Caco-2 (cell line): ENCODE results near the gene PIEZO1. TPM values are rescaled to one million over a fixed set of nuclear protein-coding genes. Genes with fewer than 3 reads are reported as not detected.

Experiments
- BruUV-seq: library from RNA; stranded (reverse); fragments of 400-500 nt; replicated peaks from 2 replicates; lab custom pipeline; 2021; lab: Mats Ljungman, UMichigan
- CTCF ChIA-PET: fragments of 300-600 bp; sonication (Branson Sonifier 250); formaldehyde crosslinking; loops from one replicate; lab custom pipeline; 2022; ENCODE audit warnings: antibody characterized with exemption; lab: Charles Lee
- POLR2A ChIA-PET: fragments of 300-600 bp; sonication (Branson Sonifier 250); formaldehyde crosslinking; loops from one replicate; lab custom pipeline; 2022; ENCODE audit warnings: antibody characterized with exemption; lab: Charles Lee
- DNase-seq, 2 experiments: peaks; one replicate each; pipeline versions ENCODE4 v3.0.0 to v3.0.0-alpha.2; 2020 to 2022
- H3K27me3 ChIP-seq: replicated peaks from 2 replicates; pipeline ENCODE4 v1.6.0; 2011; ENCODE audit warnings: low read length; ENCODE audit not compliant: control insufficient read depth, insufficient read depth
- H3K36me3 ChIP-seq: 2 replicates; pipeline ENCODE4 v1.5.1; 2011; ENCODE audit warnings: low read length; ENCODE audit not compliant: control insufficient read depth, insufficient read depth
- H3K4me1 ChIP-seq: fragments of 250-450 bp; sonication (Bioruptor Pico); 2 replicates; pipeline ENCODE4 v1.5.1; 2020; ENCODE audit warnings: mild to moderate bottlenecking
- H3K4me3 ChIP-seq: 2 replicates; pipeline ENCODE4 v1.5.1; 2011; ENCODE audit warnings: low read depth, mild to moderate bottlenecking, control low read depth, low read length
- H3K9me3 ChIP-seq: fragments of 250-450 bp; sonication (Bioruptor Pico); 2 replicates; pipeline ENCODE4 v1.5.1; 2020; ENCODE audit warnings: mild to moderate bottlenecking, moderate library complexity
- H3K27ac Mint-ChIP-seq: one replicate; pipeline ENCODE4 v1.8.0; 2022; ENCODE audit warnings: mixed read lengths; ENCODE audit not compliant: unreplicated experiment
- H3K27me3 Mint-ChIP-seq: one replicate; pipeline ENCODE4 v1.8.0; 2022; ENCODE audit warnings: mixed read lengths; ENCODE audit not compliant: insufficient read depth, unreplicated experiment
- H3K36me3 Mint-ChIP-seq: one replicate; pipeline ENCODE4 v1.8.0; 2022; ENCODE audit warnings: mild to moderate bottlenecking, mixed read lengths; ENCODE audit not compliant: insufficient read depth, unreplicated experiment
- H3K4me1 Mint-ChIP-seq: one replicate; pipeline ENCODE4 v1.8.0; 2022; ENCODE audit warnings: low read depth, mixed read lengths; ENCODE audit not compliant: unreplicated experiment
- H3K4me3 Mint-ChIP-seq: one replicate; pipeline ENCODE4 v1.8.0; 2022; ENCODE audit warnings: mild to moderate bottlenecking, moderate library complexity, mixed read lengths; ENCODE audit not compliant: unreplicated experiment
- H3K9me3 Mint-ChIP-seq: one replicate; pipeline ENCODE4 v1.8.0; 2022; ENCODE audit warnings: mixed read lengths; ENCODE audit not compliant: unreplicated experiment
- CTCF ChIP-seq, 2 experiments: fragments of 200-600 bp in 1 of 2; IDR thresholded peaks; 1 replicate in 1 of 2; 2 replicates in 1 of 2; pipeline versions ENCODE4 v1.5.1 to v1.8.0; 2011 to 2022; ENCODE audit warnings: antibody characterized with exemption in 1 of 2, control low read depth in 1 of 2, inconsistent platforms in 1 of 2, low read depth in 1 of 2, low read length in 1 of 2, mild to moderate bottlenecking in 1 of 2, moderate library complexity in 1 of 2; ENCODE audit not compliant: insufficient read depth in 1 of 2, severe bottlenecking in 1 of 2, unreplicated experiment in 1 of 2
- intact Hi-C: fragments of 100-400 bp; cut with micrococcal nuclease; formaldehyde crosslinking; loops from one replicate; pipeline ENCODE4 v1.10.0; 2022; ENCODE audit not compliant: unreplicated experiment
- total RNA-seq: library from RNA; stranded (reverse); gene quantifications from 2 replicates; pipeline ENCODE4 v1.2.3, GENCODE V29; 2022

PIEZO1 gene
- total RNA-seq, 1 experiment from 2014 or later: 248 TPM

GRCh38 chr16:88719267-88719932 is 65.6 kb downstream of the PIEZO1 start:
- Mint-ChIP-seq H3K36me3 (peaks cover 95% of the 10 kb centered on the region), H3K9me3 (no peaks in the 10 kb centered on the region), H3K27ac (no peak overlapping the region), H3K4me1 (no peaks in the 10 kb centered on the region), H3K27me3 (no peaks in the 10 kb centered on the region), H3K4me3 (no peak overlapping the region)
- intact Hi-C loops: no loop called here
- ChIA-PET CTCF (no interaction called here), POLR2A (no interaction called here)
- DNase-seq: no peak
- TF ChIP-seq CTCF (IDR thresholded peaks at IDR 0.05; ENCODE audit: insufficient read depth in 1 of 2, low read depth in 1 of 2, low read length in 1 of 2, severe bottlenecking in 1 of 2, unreplicated experiment in 1 of 2): no peak
- Histone ChIP-seq H3K27me3 (no peaks in the 10 kb centered on the region), H3K36me3 (peaks cover 5% of the 10 kb centered on the region; the same call in 1 of the 2 replicates), H3K4me3 (no peak overlapping the region), H3K4me1 (no peaks in the 10 kb centered on the region), H3K9me3 (no peaks in the 10 kb centered on the region)
- no TSS peak for BruUV-seq

- TSS peak; percentile 5 for BruUV-seq
- CTCF ChIA-PET: interaction anchor here (0.6 kb wide), 1 partner anchor 76 kb away, joined by 4 read pairs; no protein-coding TSS in a partner anchor
Measured at GRCh38 chr16:88718178-88718577, 66.8 kb downstream of the PIEZO1 start.

GRCh38 chr16:88716601-88717001 is 68.4 kb downstream of the PIEZO1 start:
- POLR2A ChIA-PET: no interaction called here
- no peaks in the 10 kb centered on the region for H3K27me3 Mint-ChIP-seq
- TF ChIP-seq CTCF (IDR thresholded peaks at IDR 0.05; ENCODE audit: insufficient read depth in 1 of 2, low read depth in 1 of 2, low read length in 1 of 2, severe bottlenecking in 1 of 2, unreplicated experiment in 1 of 2): no peak
- no peak overlapping the region for H3K4me3 Mint-ChIP-seq
- no peak overlapping the region for H3K27ac Mint-ChIP-seq
- intact Hi-C loops: no loop called here
- H3K4me3 ChIP-seq: no peak overlapping the region
- no peaks in the 10 kb centered on the region for H3K9me3 ChIP-seq
- peaks cover 3% of the 10 kb centered on the region; the same call in 1 of the 2 replicates for H3K36me3 ChIP-seq
- DNase-seq: no peak
- no peaks in the 10 kb centered on the region for H3K4me1 Mint-ChIP-seq
- no peaks in the 10 kb centered on the region for H3K9me3 Mint-ChIP-seq
- no peaks in the 10 kb centered on the region for H3K4me1 ChIP-seq
- CTCF ChIA-PET: interaction anchor here (1.9 kb wide), 1 partner anchor 21 kb away, joined by 8 read pairs; no protein-coding TSS in a partner anchor
- H3K36me3 Mint-ChIP-seq: peaks cover 88% of the 10 kb centered on the region
- BruUV-seq: TSS peak; percentile 11
- H3K27me3 ChIP-seq: no peaks in the 10 kb centered on the region

More at GRCh38 chr16:88718178-88718577, 66.8 kb downstream of the PIEZO1 start:
- Histone ChIP-seq H3K4me3 (no peak overlapping the region), H3K4me1 (no peaks in the 10 kb centered on the region), H3K9me3 (no peaks in the 10 kb centered on the region), H3K27me3 (no peaks in the 10 kb centered on the region), H3K36me3 (peaks cover 3% of the 10 kb centered on the region; the same call in 1 of the 2 replicates)
- intact Hi-C loops: no loop called here
- POLR2A ChIA-PET: no interaction called here
- no peaks in the 10 kb centered on the region for H3K27me3 Mint-ChIP-seq
- H3K27ac Mint-ChIP-seq: peak overlapping the region; percentile 4
- H3K36me3 Mint-ChIP-seq: peaks cover 95% of the 10 kb centered on the region
- H3K4me1 Mint-ChIP-seq: no peaks in the 10 kb centered on the region
- no peak for TF ChIP-seq CTCF (IDR thresholded peaks at IDR 0.05; ENCODE audit: insufficient read depth in 1 of 2, low read depth in 1 of 2, low read length in 1 of 2, severe bottlenecking in 1 of 2, unreplicated experiment in 1 of 2)
- no peak for DNase-seq
- H3K9me3 Mint-ChIP-seq: no peaks in the 10 kb centered on the region
- no peak overlapping the region for H3K4me3 Mint-ChIP-seq
